GM23338 (cell line): ENCODE data around the gene DIP2C. TPM values are rescaled to one million over a fixed set of nuclear protein-coding genes. Genes with fewer than 3 reads are reported as not detected.

ENCODE experiments used
- ATAC-seq: fragments of 200-7000 bp; cut with Tn5 transposase; 3 replicates; pipeline ENCODE4 v1.9.1; 2020
- DNase-seq: peaks from one replicate; pipeline ENCODE4 v3.0.0-alpha.2; 2015; ENCODE audit warnings: low spot score
- H2AFZ ChIP-seq: fragments of 200-600 bp; sonication (generic); 2 replicates; pipeline ENCODE4 v1.8.0; 2016; ENCODE audit warnings: antibody characterized with exemption, mild to moderate bottlenecking, moderate library complexity
- H3F3A ChIP-seq: fragments of 200-600 bp; sonication (generic); replicated peaks from 2 replicates; pipeline ENCODE4 v1.8.0; 2017; ENCODE audit warnings: antibody characterized with exemption, mixed run types, low read depth
- H3K27ac ChIP-seq: fragments of 200-600 bp; sonication (generic); 2 replicates; pipeline ENCODE4 v1.6.1; 2016; ENCODE audit warnings: low read depth
- H3K27me3 ChIP-seq: fragments of 200-600 bp; sonication (generic); 2 replicates; pipeline ENCODE4 v1.8.0; 2016; ENCODE audit warnings: mild to moderate bottlenecking, mixed run types, moderate library complexity; ENCODE audit not compliant: insufficient read depth
- H3K36me3 ChIP-seq: fragments of 200-600 bp; sonication (generic); 2 replicates; pipeline ENCODE4 v1.8.0; 2016; ENCODE audit warnings: mild to moderate bottlenecking; ENCODE audit not compliant: insufficient read depth
- H3K4me1 ChIP-seq: fragments of 200-600 bp; sonication (generic); 2 replicates; pipeline ENCODE4 v1.8.0; 2016; ENCODE audit warnings: mild to moderate bottlenecking, moderate library complexity; ENCODE audit not compliant: insufficient read depth
- H3K4me2 ChIP-seq: fragments of 200-600 bp; sonication (generic); 2 replicates; pipeline ENCODE4 v1.7.1; 2017; ENCODE audit warnings: mixed run types
- H3K4me3 ChIP-seq: fragments of 200-600 bp; sonication (generic); 2 replicates; pipeline ENCODE4 v1.6.1; 2016; ENCODE audit warnings: mixed run types
- H3K79me2 ChIP-seq: fragments of 200-600 bp; sonication (generic); replicated peaks from 2 replicates; pipeline ENCODE4 v1.8.0; 2017; ENCODE audit warnings: mild to moderate bottlenecking; ENCODE audit not compliant: insufficient read depth
- H3K9me2 ChIP-seq: fragments of 200-600 bp; sonication (generic); 2 replicates; pipeline ENCODE4 v1.8.0; 2017; ENCODE audit not compliant: insufficient read depth
- H4K20me1 ChIP-seq: fragments of 200-600 bp; sonication (generic); replicated peaks from 2 replicates; pipeline ENCODE4 v1.8.0; 2017; ENCODE audit warnings: mild to moderate bottlenecking; ENCODE audit not compliant: insufficient read depth
- H3K27ac Mint-ChIP-seq: 2 replicates; pipeline ENCODE4 v1.8.0; 2020; ENCODE audit warnings: inconsistent platforms, mild to moderate bottlenecking, moderate library complexity, mixed read lengths
- H3K27me3 Mint-ChIP-seq: 3 replicates; pipeline ENCODE4 v1.8.0; 2022; ENCODE audit warnings: low read depth, mild to moderate bottlenecking, moderate library complexity, mixed read lengths, inconsistent platforms; ENCODE audit not compliant: insufficient read depth, poor library complexity
- H3K36me3 Mint-ChIP-seq: 3 replicates; pipeline ENCODE4 v1.8.0; 2021; ENCODE audit warnings: low read depth, mild to moderate bottlenecking, inconsistent platforms, moderate library complexity, mixed read lengths
- H3K4me1 Mint-ChIP-seq: 3 replicates; pipeline ENCODE4 v1.8.0; 2020; ENCODE audit warnings: mild to moderate bottlenecking, inconsistent platforms, mixed read lengths
- H3K4me3 Mint-ChIP-seq: 3 replicates; pipeline ENCODE4 v1.8.0; 2021; ENCODE audit warnings: moderate library complexity, mild to moderate bottlenecking, inconsistent platforms, mixed read lengths
- H3K9me3 Mint-ChIP-seq: 3 replicates; pipeline ENCODE4 v1.8.0; 2020; ENCODE audit warnings: moderate library complexity, mild to moderate bottlenecking, inconsistent platforms, mixed read lengths
- CTCF ChIP-seq, 2 experiments: fragments of 200-600 bp in 1 of 2; sonication (generic) in 1 of 2; conservative IDR thresholded peaks; 2 replicates each; pipeline versions ENCODE4 v1.5.1 to v1.6.1; 2016 to 2017; ENCODE audit warnings: antibody characterized with exemption in 2 of 2, low read depth in 2 of 2, mild to moderate bottlenecking in 2 of 2, moderate library complexity in 1 of 2
- ETS1 ChIP-seq: IDR thresholded peaks from 2 replicates; pipeline ENCODE4 v1.6.1; 2016; ENCODE audit warnings: antibody characterized with exemption
- EZH2 ChIP-seq: fragments of 200-600 bp; sonication (generic); IDR thresholded peaks from one replicate; pipeline ENCODE4 v1.8.0; 2017; ENCODE audit warnings: antibody characterized with exemption, mild to moderate bottlenecking, low read depth; ENCODE audit not compliant: unreplicated experiment
- EZH2phosphoT487 ChIP-seq: fragments of 200-600 bp; sonication (generic); IDR thresholded peaks from one replicate; pipeline ENCODE4 v1.8.1; 2018; ENCODE audit warnings: antibody characterized with exemption; ENCODE audit not compliant: unreplicated experiment
- JUNB ChIP-seq: IDR thresholded peaks from one replicate; pipeline ENCODE4 v1.6.1; 2016; ENCODE audit warnings: antibody characterized with exemption; ENCODE audit not compliant: unreplicated experiment
- POLR2AphosphoS5 ChIP-seq: IDR thresholded peaks from 2 replicates; pipeline ENCODE4 v1.6.1; 2016; ENCODE audit warnings: antibody characterized with exemption, low read depth
- REST ChIP-seq: IDR thresholded peaks from one replicate; pipeline ENCODE4 v1.6.1; 2018; ENCODE audit warnings: antibody characterized with exemption; ENCODE audit not compliant: unreplicated experiment
- STAT1 ChIP-seq: IDR thresholded peaks from one replicate; pipeline ENCODE4 v1.6.1; 2016; ENCODE audit warnings: antibody characterized with exemption; ENCODE audit not compliant: unreplicated experiment
- ZNF331 ChIP-seq: fragments of 250-450 bp; sonication (Bioruptor Pico); IDR thresholded peaks from 2 replicates; pipeline ENCODE4 v1.5.0; 2020; ENCODE audit warnings: low read depth, mild to moderate bottlenecking, moderate library complexity
- ZNF462 ChIP-seq: fragments of 250-450 bp; sonication (Bioruptor Pico); IDR thresholded peaks from 2 replicates; pipeline ENCODE4 v1.5.0; 2020; ENCODE audit warnings: mild to moderate bottlenecking, moderate library complexity
- polyA plus RNA-seq: library from polyadenylated mRNA; unstranded; fragments of >200 nt; fragmentation: Nextera tagmentation; extraction: Ambion mirVana; gene quantifications from 2 replicates; pipeline ENCODE4 v1.2.1, GENCODE V29; 2016
- total RNA-seq: library from RNA; depleted of rRNA; stranded (reverse); fragments of >200 nt; shearing (Covaris generic); gene quantifications from 2 replicates; pipeline ENCODE4 v1.2.3, GENCODE V29; 2014

DIP2C gene
- total and polyA plus RNA-seq, 2 experiments from 2014 or later, result 5.1 to 7.7 TPM

- H3K27ac ChIP-seq, result no peak overlapping the region
- H3K36me3 ChIP-seq, result no peaks in the 10 kb centered on the region
- ATAC-seq (no peak), DNase-seq (no peak)
- Mint-ChIP-seq H3K27ac (no peak overlapping the region), H3K4me1 (peaks cover 26% of the 10 kb centered on the region), H3K4me3 (no peak overlapping the region), H3K27me3 (peaks cover 6% of the 10 kb centered on the region), H3K9me3 (peaks cover 8% of the 10 kb centered on the region), H3K36me3 (peaks cover 8% of the 10 kb centered on the region)
- H3K27me3 ChIP-seq, result no peaks in the 10 kb centered on the region
- H3K9me2 ChIP-seq, result no peaks in the 10 kb centered on the region
- H3K4me1 ChIP-seq, result no peaks in the 10 kb centered on the region
- H3F3A ChIP-seq, result no peaks in the 10 kb centered on the region
- no peak overlapping the region for H3K4me3 ChIP-seq
- no peaks in the 10 kb centered on the region for H3K79me2 ChIP-seq
- no peaks in the 10 kb centered on the region; the same call in none of the 2 replicates for H4K20me1 ChIP-seq
- H3K4me2 ChIP-seq, result no peak overlapping the region
- TF ChIP-seq JUNB (no peak), POLR2AphosphoS5 (no peak)
- no peak overlapping the region for H2AFZ ChIP-seq
These were observed 206.2 kb downstream of the DIP2C start for GRCh38 chr10:483261-483660.

GRCh38 chr10:482848-483247, 206.6 kb downstream of the DIP2C start:
- no peaks in the 10 kb centered on the region; the same call in 1 of the 2 replicates for H4K20me1 ChIP-seq
- H3K4me3 ChIP-seq, result no peak overlapping the region
- Mint-ChIP-seq H3K4me1 (peaks cover 26% of the 10 kb centered on the region), H3K27me3 (peaks cover 6% of the 10 kb centered on the region), H3K36me3 (peaks cover 10% of the 10 kb centered on the region), H3K4me3 (no peak overlapping the region), H3K27ac (no peak overlapping the region), H3K9me3 (peaks cover 10% of the 10 kb centered on the region)
- H3F3A ChIP-seq, result no peaks in the 10 kb centered on the region
- no peaks in the 10 kb centered on the region for H3K79me2 ChIP-seq
- H3K4me2 ChIP-seq, result no peak overlapping the region
- no peaks in the 10 kb centered on the region for H3K4me1 ChIP-seq
- H2AFZ ChIP-seq, result no peak overlapping the region
- DNase-seq (no peak), ATAC-seq (no peak)
- no peaks in the 10 kb centered on the region for H3K36me3 ChIP-seq
- no peaks in the 10 kb centered on the region for H3K9me2 ChIP-seq
- no peaks in the 10 kb centered on the region for H3K27me3 ChIP-seq
- no peak overlapping the region for H3K27ac ChIP-seq
- TF ChIP-seq EZH2 (no peak), ETS1 (no peak), CTCF (conservative IDR thresholded peaks at IDR 0.05; ENCODE audit: low read depth in 2 of 2) (no peak), REST (no peak), STAT1 (no peak), JUNB (no peak), ZNF331 (CRISPR knock-in tag) (no peak), ZNF462 (CRISPR knock-in tag) (no peak), EZH2phosphoT487 (no peak)
